Measurements from ENCODE around the gene GAPVD1.

DNA sequence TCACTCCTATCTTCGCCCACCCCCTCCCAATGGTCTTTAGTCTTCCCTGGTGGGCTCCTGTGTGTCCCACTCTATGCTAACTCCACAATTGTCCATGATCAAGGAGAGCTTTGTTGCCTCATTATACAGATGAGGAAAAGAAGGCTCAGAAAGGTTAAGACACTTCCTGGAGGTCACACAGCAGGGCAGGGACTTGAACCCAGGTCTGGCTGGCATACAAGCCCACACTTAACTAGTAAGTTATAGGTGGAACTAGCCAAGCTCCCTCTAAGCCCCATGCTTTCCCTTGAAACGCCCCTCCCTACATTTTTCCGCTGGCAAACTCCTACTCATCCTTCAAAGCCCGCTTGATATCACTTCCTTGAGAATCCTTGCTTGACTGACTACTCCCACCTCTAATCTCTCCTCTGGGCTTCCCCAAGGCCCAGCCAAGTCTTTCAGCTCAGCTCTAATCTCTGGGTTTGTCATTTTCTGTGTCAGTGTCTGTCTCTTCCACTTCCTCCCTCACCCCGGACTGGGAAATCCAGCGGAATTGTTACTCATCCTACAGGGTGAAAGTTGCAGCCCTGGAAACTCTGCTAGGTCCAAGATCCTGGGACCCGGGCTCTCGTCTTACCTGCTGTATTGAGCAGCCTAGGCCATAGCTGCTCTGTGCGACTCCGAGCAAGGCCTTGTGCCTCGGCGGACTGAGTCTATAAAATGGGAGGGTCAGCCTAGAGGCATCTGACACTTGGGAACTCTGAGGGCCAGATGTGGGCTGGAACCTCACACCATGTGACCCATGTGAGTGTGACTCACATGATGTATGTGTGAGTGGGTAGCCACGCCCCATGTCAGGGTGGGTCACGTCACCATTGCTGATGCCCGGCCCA, 144.5 kb downstream of the GAPVD1 start:
- TF ChIP-seq, protein P1, sequence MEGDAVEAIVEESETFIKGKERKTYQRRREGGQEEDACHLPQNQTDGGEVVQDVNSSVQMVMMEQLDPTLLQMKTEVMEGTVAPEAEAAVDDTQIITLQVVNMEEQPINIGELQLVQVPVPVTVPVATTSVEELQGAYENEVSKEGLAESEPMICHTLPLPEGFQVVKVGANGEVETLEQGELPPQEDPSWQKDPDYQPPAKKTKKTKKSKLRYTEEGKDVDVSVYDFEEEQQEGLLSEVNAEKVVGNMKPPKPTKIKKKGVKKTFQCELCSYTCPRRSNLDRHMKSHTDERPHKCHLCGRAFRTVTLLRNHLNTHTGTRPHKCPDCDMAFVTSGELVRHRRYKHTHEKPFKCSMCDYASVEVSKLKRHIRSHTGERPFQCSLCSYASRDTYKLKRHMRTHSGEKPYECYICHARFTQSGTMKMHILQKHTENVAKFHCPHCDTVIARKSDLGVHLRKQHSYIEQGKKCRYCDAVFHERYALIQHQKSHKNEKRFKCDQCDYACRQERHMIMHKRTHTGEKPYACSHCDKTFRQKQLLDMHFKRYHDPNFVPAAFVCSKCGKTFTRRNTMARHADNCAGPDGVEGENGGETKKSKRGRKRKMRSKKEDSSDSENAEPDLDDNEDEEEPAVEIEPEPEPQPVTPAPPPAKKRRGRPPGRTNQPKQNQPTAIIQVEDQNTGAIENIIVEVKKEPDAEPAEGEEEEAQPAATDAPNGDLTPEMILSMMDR (IDR thresholded peaks at IDR 0.05 in 2 of 3, conservative IDR thresholded peaks at IDR 0.05 in 1 of 3; ENCODE audit: borderline replicate concordance in 1 of 3, insufficient read depth in 1 of 3, low read depth in 2 of 3, low read length in 2 of 3), result no peak
- TF ChIP-seq CEBPB (IDR thresholded peaks at IDR 0.05; ENCODE audit: low read depth), result no peak
- TF ChIP-seq, protein P2, sequence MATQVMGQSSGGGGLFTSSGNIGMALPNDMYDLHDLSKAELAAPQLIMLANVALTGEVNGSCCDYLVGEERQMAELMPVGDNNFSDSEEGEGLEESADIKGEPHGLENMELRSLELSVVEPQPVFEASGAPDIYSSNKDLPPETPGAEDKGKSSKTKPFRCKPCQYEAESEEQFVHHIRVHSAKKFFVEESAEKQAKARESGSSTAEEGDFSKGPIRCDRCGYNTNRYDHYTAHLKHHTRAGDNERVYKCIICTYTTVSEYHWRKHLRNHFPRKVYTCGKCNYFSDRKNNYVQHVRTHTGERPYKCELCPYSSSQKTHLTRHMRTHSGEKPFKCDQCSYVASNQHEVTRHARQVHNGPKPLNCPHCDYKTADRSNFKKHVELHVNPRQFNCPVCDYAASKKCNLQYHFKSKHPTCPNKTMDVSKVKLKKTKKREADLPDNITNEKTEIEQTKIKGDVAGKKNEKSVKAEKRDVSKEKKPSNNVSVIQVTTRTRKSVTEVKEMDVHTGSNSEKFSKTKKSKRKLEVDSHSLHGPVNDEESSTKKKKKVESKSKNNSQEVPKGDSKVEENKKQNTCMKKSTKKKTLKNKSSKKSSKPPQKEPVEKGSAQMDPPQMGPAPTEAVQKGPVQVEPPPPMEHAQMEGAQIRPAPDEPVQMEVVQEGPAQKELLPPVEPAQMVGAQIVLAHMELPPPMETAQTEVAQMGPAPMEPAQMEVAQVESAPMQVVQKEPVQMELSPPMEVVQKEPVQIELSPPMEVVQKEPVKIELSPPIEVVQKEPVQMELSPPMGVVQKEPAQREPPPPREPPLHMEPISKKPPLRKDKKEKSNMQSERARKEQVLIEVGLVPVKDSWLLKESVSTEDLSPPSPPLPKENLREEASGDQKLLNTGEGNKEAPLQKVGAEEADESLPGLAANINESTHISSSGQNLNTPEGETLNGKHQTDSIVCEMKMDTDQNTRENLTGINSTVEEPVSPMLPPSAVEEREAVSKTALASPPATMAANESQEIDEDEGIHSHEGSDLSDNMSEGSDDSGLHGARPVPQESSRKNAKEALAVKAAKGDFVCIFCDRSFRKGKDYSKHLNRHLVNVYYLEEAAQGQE (IDR thresholded peaks at IDR 0.05; ENCODE audit: low read depth), result no peak
- no peak for TF ChIP-seq POLR2A (IDR thresholded peaks at IDR 0.05; ENCODE audit: borderline replicate concordance, extremely low read depth, insufficient read depth, insufficient read length)
